22Rv1 (cell line): ENCODE results near the gene CRADD.

Source experiments
- H3K27ac ChIP-seq: fragments of 450-650 bp; 2 replicates; pipeline ENCODE4 v1.5.1; 2017
- CTCF ChIP-seq: fragments of 450-650 bp; IDR thresholded peaks from 2 replicates; pipeline ENCODE4 v1.5.1; 2017; ENCODE audit warnings: mild to moderate bottlenecking
- ZFX ChIP-seq: fragments of 450-650 bp; IDR thresholded peaks from 2 replicates; pipeline ENCODE4 v1.6.1; 2017; ENCODE audit warnings: antibody characterized with exemption, borderline replicate concordance

CRADD gene

GRCh38 chr12:93892423-93893268 lies 215.5 kb downstream of the CRADD start:
- no peak for TF ChIP-seq ZFX
- TF ChIP-seq CTCF, result no peak
- no peak overlapping the region for H3K27ac ChIP-seq

DNA sequence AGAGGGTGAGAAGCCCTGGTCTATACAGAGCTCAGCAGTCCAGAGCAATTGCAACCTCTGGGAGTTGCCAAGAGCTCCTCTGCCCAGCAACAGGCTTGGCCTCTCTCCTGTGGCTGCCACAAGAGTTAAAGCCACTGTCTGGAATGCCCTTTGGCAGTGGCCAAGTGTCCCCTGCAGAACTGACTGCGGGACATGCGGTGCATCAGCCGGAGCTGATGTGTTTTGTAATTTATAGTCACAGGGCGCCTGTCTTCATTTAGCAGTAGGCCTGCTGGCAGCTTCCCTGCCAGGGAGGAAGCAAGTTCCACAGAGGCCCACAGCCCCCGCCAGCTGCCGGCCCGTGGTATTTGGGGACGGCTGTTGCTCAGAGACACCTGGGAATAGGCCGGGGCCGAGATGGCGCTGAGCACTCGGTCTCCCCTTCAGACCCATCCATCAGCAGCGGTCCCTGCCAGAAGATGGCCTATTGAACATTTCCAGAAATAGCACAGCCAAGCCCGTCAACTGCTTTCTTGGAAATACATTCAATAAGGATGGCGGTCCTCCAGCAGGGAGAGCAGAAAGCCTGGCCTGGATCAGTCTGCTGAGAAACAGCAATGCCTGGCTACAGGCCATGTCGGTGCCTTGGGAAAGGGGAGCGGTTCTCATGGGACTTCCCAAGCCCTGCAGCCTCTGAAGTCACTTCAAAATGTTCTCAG lies 217.4 kb downstream of the CRADD start:
- no peak for TF ChIP-seq ZFX
- no peak for TF ChIP-seq CTCF
- no peak overlapping the region for H3K27ac ChIP-seq

DNA sequence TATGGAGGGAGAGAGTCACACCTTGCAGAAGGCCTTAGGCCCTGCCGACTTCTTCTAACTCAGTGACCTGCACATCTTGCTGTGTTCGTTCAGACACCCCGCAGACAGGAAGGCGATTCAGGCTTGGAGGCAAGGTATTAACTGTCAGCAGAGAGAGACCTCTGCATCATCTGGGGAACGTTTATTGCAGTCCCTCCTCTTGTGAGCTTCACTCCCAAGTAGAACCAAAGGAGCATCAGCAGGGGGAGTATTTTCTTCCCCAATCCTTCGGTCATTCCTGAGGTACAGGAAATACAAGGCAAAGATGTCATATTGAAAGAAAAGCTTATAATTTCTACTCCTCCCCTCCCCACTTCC lies 217.9 kb downstream of the CRADD start:
- TF ChIP-seq ZFX (no peak), CTCF (no peak)
- H3K27ac ChIP-seq, result no peak overlapping the region

- TF ChIP-seq CTCF, result no peak
- no peak overlapping the region for H3K27ac ChIP-seq
Measured at GRCh38 chr12:93896427-93896826, 219.3 kb downstream of the CRADD start.

DNA sequence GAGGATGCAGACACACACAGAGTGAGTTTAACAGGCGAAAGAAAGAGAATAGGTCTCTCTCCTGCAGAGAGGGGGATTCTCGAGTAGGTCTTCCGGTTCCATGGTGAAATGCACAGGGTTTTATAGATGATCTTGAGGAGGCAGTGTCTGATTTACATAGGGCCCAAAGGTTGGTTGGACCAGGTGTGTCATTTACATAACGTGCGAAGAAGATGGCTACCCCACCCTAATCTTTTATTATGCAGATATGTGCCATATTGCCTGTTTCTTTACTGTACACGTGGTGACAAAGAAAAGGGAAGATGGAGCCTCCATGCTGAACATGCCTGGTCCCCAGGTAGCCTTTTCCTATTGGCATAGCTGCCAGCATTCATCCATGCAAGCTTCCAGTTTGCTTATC lies 219.8 kb downstream of the CRADD start:
- no peak overlapping the region for H3K27ac ChIP-seq
- TF ChIP-seq ZFX, result no peak
- no peak for TF ChIP-seq CTCF

DNA sequence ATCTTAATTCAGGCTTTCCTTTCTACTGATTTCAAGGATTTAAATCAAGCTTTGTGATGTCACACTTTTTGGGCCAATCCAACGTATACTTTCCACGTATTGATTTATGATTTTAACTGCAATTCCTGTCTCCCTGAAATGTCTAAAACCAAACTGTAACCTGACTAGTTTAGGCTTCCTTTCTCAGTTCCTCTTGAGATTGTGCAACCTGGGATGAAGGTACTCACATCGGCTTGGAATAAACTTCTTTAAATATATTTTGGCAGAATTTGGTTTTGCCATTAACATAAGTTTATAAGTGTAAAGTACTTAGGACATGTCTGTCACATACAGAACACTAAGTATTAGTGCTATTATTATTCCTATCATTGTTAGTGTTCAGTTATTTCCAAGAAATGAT lies 224.6 kb downstream of the CRADD start:
- H3K27ac ChIP-seq, result no peak overlapping the region
- TF ChIP-seq CTCF, result no peak
- TF ChIP-seq ZFX, result no peak

DNA sequence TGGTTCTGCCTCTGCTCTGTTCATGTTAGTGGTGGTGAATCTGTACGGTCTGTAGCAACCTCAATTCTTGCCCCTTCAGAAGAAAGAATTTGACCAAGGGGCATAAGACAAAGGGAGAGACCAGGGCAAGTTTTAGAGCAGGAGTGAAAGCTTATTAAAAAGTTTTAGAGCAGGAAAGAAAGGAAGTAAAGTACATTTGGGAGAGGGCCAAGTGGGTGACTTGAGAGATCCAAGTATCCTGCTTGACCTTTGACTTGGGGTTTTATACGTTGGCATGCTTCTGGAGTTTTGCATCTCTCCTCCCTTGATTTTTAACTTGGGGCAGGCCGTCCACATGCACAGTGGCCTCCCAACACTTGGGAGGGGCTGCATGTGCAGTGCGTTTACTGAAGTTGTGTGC lies 225.0 kb downstream of the CRADD start:
- no peak for TF ChIP-seq ZFX
- no peak overlapping the region for H3K27ac ChIP-seq
